DOHH2 (cell line): Measurements from ENCODE around the gene PTP4A2.
A peak's percentile ranks its signal among the peaks of the same experiment; 100 is the strongest.

Experiments
- H3F3A ChIP-seq: fragments of 200-600 bp; sonication (generic), shearing (Covaris generic); 2 replicates; pipeline ENCODE4 v1.6.0; 2016; ENCODE audit warnings: antibody characterized with exemption, mild to moderate bottlenecking; ENCODE audit not compliant: control insufficient read depth, insufficient read depth
- H3K27ac ChIP-seq: fragments of 200-600 bp; sonication (generic); 2 replicates; pipeline ENCODE4 v1.5.1; 2014; ENCODE audit warnings: low read depth, mild to moderate bottlenecking, low read length, moderate library complexity
- H3K27me3 ChIP-seq: fragments of 200-600 bp; sonication (generic); 2 replicates; pipeline ENCODE4 v1.6.1; 2014; ENCODE audit warnings: mild to moderate bottlenecking, low read length, mixed read lengths; ENCODE audit not compliant: control insufficient read depth
- H3K36me3 ChIP-seq: fragments of 200-600 bp; sonication (generic); 2 replicates; pipeline ENCODE4 v1.6.1; 2014; ENCODE audit warnings: mild to moderate bottlenecking, low read length, moderate library complexity, mixed read lengths; ENCODE audit not compliant: control insufficient read depth
- H3K4me1 ChIP-seq: fragments of 200-600 bp; sonication (generic); 2 replicates; pipeline ENCODE4 v1.6.1; 2014; ENCODE audit warnings: mild to moderate bottlenecking, low read length, mixed read lengths; ENCODE audit not compliant: control insufficient read depth
- H3K4me2 ChIP-seq: fragments of 200-600 bp; sonication (generic); 2 replicates; pipeline ENCODE4 v1.6.0; 2014; ENCODE audit warnings: mild to moderate bottlenecking, low read length, moderate library complexity
- H3K4me3 ChIP-seq: fragments of 200-600 bp; sonication (generic); 2 replicates; pipeline ENCODE4 v1.5.1; 2014; ENCODE audit warnings: mild to moderate bottlenecking, low read length, mixed read lengths
- H3K79me2 ChIP-seq: fragments of 200-600 bp; sonication (generic); 2 replicates; pipeline ENCODE4 v1.6.1; 2014; ENCODE audit warnings: mild to moderate bottlenecking, low read length, mixed read lengths; ENCODE audit not compliant: control insufficient read depth
- H3K9me2 ChIP-seq: fragments of 200-600 bp; sonication (generic); replicated peaks from 2 replicates; pipeline ENCODE4 v1.6.1; 2014; ENCODE audit warnings: mild to moderate bottlenecking, low read length, mixed read lengths; ENCODE audit not compliant: control insufficient read depth
- H3K9me3 ChIP-seq: fragments of 200-600 bp; sonication (generic); 2 replicates; pipeline ENCODE4 v1.6.1; 2014; ENCODE audit warnings: antibody characterized with exemption, low read length, mixed read lengths; ENCODE audit not compliant: control insufficient read depth, insufficient read depth
- H4K20me1 ChIP-seq: fragments of 200-600 bp; sonication (generic); 2 replicates; pipeline ENCODE4 v1.6.0; 2014; ENCODE audit warnings: low read depth, mild to moderate bottlenecking, antibody characterized with exemption, low read length, moderate library complexity; ENCODE audit not compliant: control insufficient read depth, insufficient read depth
- EZH2phosphoT487 ChIP-seq: fragments of 200-600 bp; sonication (generic); IDR thresholded peaks from 2 replicates; pipeline ENCODE4 v1.6.1; 2017; ENCODE audit warnings: borderline replicate concordance, mild to moderate bottlenecking, antibody characterized with exemption, low read length, moderate library complexity, mixed read lengths
- TF ChIP-seq, protein P1 (sequence below): fragments of 200-600 bp; sonication (generic); IDR thresholded peaks from one replicate; pipeline ENCODE4 v1.5.1; 2014; ENCODE audit warnings: antibody characterized with exemption, mild to moderate bottlenecking, low read depth, low read length; ENCODE audit not compliant: poor library complexity, severe bottlenecking

The PTP4A2 gene

DNA sequence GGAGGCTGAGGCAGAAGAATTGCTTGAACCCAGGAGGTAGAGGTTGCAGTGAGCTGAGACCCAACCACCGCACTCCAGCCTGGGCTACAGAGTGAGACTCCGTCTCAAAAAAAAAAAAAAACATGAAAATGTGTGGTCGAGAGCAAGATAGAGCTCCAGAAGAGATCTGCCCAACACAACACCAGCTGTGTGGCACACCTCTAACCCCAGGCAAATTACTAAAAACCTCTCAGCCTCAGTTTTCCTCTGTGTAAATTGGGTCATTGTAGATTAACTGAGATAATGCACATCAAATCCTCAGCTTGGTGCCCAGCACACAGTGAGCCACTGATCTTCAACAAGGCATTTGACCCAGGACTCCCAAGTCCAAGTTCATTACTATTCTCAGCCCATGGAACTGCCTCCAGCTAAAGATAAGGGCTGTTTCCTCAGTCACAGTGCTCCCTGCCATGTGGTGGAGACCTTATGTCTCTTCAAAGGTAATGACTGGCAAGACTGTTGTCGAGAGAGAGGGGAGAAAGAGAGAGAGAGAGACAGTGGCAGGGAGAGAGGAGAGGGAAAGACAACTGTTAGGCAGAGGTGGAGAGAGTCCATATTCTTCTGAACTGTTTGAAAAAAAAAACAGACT, 58.1 kb downstream of the PTP4A2 start:
- H3K36me3 ChIP-seq = no peaks in the 10 kb centered on the region
- no peaks in the 10 kb centered on the region for H3K79me2 ChIP-seq
- H4K20me1 ChIP-seq = no peaks in the 10 kb centered on the region
- H3K27me3 ChIP-seq = no peaks in the 10 kb centered on the region
- peak overlapping the region; percentile 64 for H3K4me3 ChIP-seq
- no peaks in the 10 kb centered on the region for H3K9me2 ChIP-seq
- no peak for TF ChIP-seq EZH2phosphoT487
- TF ChIP-seq, protein P1, sequence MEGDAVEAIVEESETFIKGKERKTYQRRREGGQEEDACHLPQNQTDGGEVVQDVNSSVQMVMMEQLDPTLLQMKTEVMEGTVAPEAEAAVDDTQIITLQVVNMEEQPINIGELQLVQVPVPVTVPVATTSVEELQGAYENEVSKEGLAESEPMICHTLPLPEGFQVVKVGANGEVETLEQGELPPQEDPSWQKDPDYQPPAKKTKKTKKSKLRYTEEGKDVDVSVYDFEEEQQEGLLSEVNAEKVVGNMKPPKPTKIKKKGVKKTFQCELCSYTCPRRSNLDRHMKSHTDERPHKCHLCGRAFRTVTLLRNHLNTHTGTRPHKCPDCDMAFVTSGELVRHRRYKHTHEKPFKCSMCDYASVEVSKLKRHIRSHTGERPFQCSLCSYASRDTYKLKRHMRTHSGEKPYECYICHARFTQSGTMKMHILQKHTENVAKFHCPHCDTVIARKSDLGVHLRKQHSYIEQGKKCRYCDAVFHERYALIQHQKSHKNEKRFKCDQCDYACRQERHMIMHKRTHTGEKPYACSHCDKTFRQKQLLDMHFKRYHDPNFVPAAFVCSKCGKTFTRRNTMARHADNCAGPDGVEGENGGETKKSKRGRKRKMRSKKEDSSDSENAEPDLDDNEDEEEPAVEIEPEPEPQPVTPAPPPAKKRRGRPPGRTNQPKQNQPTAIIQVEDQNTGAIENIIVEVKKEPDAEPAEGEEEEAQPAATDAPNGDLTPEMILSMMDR = no peak
- H3K27ac ChIP-seq = peak overlapping the region; percentile 83
- H3F3A ChIP-seq = peaks cover 7% of the 10 kb centered on the region
- no peaks in the 10 kb centered on the region for H3K9me3 ChIP-seq
- H3K4me2 ChIP-seq = peak overlapping the region; percentile 78
- peaks cover 56% of the 10 kb centered on the region for H3K4me1 ChIP-seq

DNA sequence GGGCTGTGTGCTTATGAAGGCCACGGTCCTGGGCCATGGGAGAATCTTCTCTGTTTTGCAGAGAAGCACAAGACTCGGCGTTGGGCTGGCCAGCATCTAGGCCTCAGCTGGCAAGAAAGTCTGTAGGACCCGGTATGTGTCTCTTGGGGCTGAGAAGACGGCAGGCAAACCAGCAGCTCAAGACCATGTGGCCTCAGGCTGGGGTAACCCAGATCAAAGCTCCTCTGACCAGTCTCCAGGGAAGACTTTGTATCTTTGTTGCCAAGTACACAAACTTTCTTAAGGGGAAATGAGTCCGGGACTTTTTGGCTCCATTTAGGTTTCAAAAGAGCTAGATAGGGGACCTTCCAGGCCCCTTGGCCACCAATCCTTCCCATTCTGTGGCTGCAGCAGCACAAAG, 60.1 kb downstream of the PTP4A2 start:
- no peaks in the 10 kb centered on the region for H3K79me2 ChIP-seq
- H3K27ac ChIP-seq = no peak overlapping the region
- H3K4me3 ChIP-seq = no peak overlapping the region
- no peaks in the 10 kb centered on the region for H3K27me3 ChIP-seq
- H3K4me2 ChIP-seq = no peak overlapping the region
- TF ChIP-seq EZH2phosphoT487 = no peak
- TF ChIP-seq, protein P1 = no peak
- H4K20me1 ChIP-seq = no peaks in the 10 kb centered on the region
- no peaks in the 10 kb centered on the region for H3K36me3 ChIP-seq
- peaks cover 7% of the 10 kb centered on the region; the same call in 1 of the 2 replicates for H3F3A ChIP-seq
- H3K9me3 ChIP-seq = no peaks in the 10 kb centered on the region
- H3K4me1 ChIP-seq = peaks cover 51% of the 10 kb centered on the region
- H3K9me2 ChIP-seq = no peaks in the 10 kb centered on the region

DNA sequence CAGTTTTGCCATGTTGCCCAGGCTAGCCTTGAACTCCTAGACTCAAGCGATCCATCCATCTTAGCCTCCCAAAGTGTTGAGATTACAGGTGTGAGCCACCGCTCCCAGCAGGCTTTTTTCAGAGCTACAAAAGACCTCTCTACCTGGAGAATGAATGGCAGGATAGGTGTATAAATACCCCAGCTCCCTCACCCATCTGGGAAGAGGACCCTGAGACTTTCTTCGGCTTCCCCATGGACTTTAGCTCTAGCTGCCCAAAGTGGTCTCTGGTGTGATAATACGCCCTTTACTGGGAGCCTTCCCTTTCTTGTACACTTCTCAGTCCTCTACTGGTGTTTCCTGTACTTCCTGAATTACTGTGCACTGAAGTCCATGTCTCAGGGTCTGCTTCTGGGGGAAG, 60.6 kb downstream of the PTP4A2 start:
- no peak overlapping the region for H3K4me2 ChIP-seq
- H3K4me3 ChIP-seq = no peak overlapping the region
- H4K20me1 ChIP-seq = no peaks in the 10 kb centered on the region

More for the DNA sequence above, 60.6 kb downstream of the PTP4A2 start:
- Histone ChIP-seq H3K79me2 (no peaks in the 10 kb centered on the region), H3K36me3 (no peaks in the 10 kb centered on the region), H3K27me3 (no peaks in the 10 kb centered on the region), H3K27ac (no peak overlapping the region), H3K9me3 (no peaks in the 10 kb centered on the region), H3K4me1 (peaks cover 51% of the 10 kb centered on the region), H3K9me2 (no peaks in the 10 kb centered on the region), H3F3A (peaks cover 7% of the 10 kb centered on the region; the same call in 1 of the 2 replicates)
- TF ChIP-seq, protein P1 = no peak
